HEK293 (cell line): ENCODE measurements around the gene AGPAT4.

Source experiments
- AEBP2 ChIP-seq: fragments of 450-650 bp; formaldehyde crosslinking; IDR thresholded peaks from 2 replicates; pipeline ENCODE4 v1.5.1; 2016; ENCODE audit warnings: missing biosample characterization, missing genetic modification characterization, borderline replicate concordance
- CTCF ChIP-seq: fragments of 450-650 bp; formaldehyde crosslinking; IDR thresholded peaks from 2 replicates; pipeline ENCODE4 v1.5.1; 2016; ENCODE audit warnings: missing biosample characterization, missing genetic modification characterization
- ZNF184 ChIP-seq: fragments of 450-650 bp; IDR thresholded peaks from 2 replicates; pipeline ENCODE4 v1.5.1; 2018; ENCODE audit warnings: missing biosample characterization, mild to moderate bottlenecking, missing genetic modification characterization
- ZNF354C ChIP-seq: fragments of 450-650 bp; formaldehyde crosslinking; IDR thresholded peaks from 2 replicates; pipeline ENCODE4 v1.5.1; 2016; ENCODE audit warnings: missing biosample characterization, missing genetic modification characterization, low read depth, borderline replicate concordance
- ZNF48 ChIP-seq: fragments of 450-650 bp; formaldehyde crosslinking; IDR thresholded peaks from 2 replicates; pipeline ENCODE4 v1.5.1; 2016; ENCODE audit warnings: missing biosample characterization, missing genetic modification characterization

- TF ChIP-seq ZNF184 (tag by site-specific recombination) (no peak), AEBP2 (no peak), CTCF (tag by site-specific recombination) (no peak), ZNF354C (no peak), ZNF48 (tag by site-specific recombination) (no peak)
These were observed 157.3 kb downstream of the AGPAT4 start for GRCh38 chr6:161116554-161116953.
